DND-41 (cell line): ENCODE results near the gene PRPS1L1.

Experiments
- ATAC-seq: fragments of 200-7000 bp; cut with Tn5 transposase; 3 replicates; pipeline ENCODE4 v1.9.1; 2021; ENCODE audit warnings: low read depth; ENCODE audit not compliant: insufficient read depth
- DNase-seq: peaks from one replicate; pipeline ENCODE4 v3.0.0-alpha.2; 2020
- H2AFZ ChIP-seq: 2 replicates; pipeline ENCODE4 v1.6.0; 2012; ENCODE audit warnings: low read depth, low read length
- H3K27ac ChIP-seq: 2 replicates; pipeline ENCODE4 v1.5.1; 2012; ENCODE audit warnings: low read length, inconsistent platforms
- H3K27me3 ChIP-seq: fragments of 200-600 bp; sonication (generic); 2 replicates; pipeline ENCODE4 v1.6.0; 2012; ENCODE audit warnings: low read length, mild to moderate bottlenecking, inconsistent platforms; ENCODE audit not compliant: insufficient read depth, poor library complexity
- H3K36me3 ChIP-seq: 2 replicates; pipeline ENCODE4 v1.5.1; 2012; ENCODE audit warnings: low read length, inconsistent platforms; ENCODE audit not compliant: insufficient read depth
- H3K4me1 ChIP-seq: 2 replicates; pipeline ENCODE4 v1.5.1; 2012; ENCODE audit warnings: mild to moderate bottlenecking, low read length; ENCODE audit not compliant: insufficient read depth
- H3K4me2 ChIP-seq: 2 replicates; pipeline ENCODE4 v1.6.0; 2012; ENCODE audit warnings: mild to moderate bottlenecking, moderate library complexity, low read length, inconsistent platforms; ENCODE audit not compliant: insufficient read depth
- H3K4me3 ChIP-seq, 2 experiments: fragments of 200-600 bp in 1 of 2; shearing (Covaris generic) in 1 of 2; 2 replicates each; pipeline ENCODE4 v1.5.1; 2012 to 2016; ENCODE audit warnings: inconsistent platforms in 2 of 2, low read length in 2 of 2, mild to moderate bottlenecking in 2 of 2, low read depth in 1 of 2, moderate library complexity in 1 of 2
- H3K79me2 ChIP-seq: 2 replicates; pipeline ENCODE4 v1.6.0; 2012; ENCODE audit warnings: low read length, inconsistent platforms; ENCODE audit not compliant: insufficient read depth
- H3K9ac ChIP-seq: 2 replicates; pipeline ENCODE4 v1.6.0; 2012; ENCODE audit warnings: low read depth, mild to moderate bottlenecking, inconsistent platforms, low read length, moderate library complexity
- H3K9me3 ChIP-seq: 2 replicates; pipeline ENCODE4 v1.5.1; 2012; ENCODE audit warnings: low read length, moderate library complexity, mild to moderate bottlenecking, inconsistent platforms; ENCODE audit not compliant: insufficient read depth, severe bottlenecking
- H4K20me1 ChIP-seq: 2 replicates; pipeline ENCODE4 v1.6.0; 2012; ENCODE audit warnings: low read length; ENCODE audit not compliant: insufficient read depth
- CTCF ChIP-seq: IDR thresholded peaks from 2 replicates; pipeline ENCODE4 v1.5.1; 2012; ENCODE audit warnings: borderline replicate concordance, low read length, moderate library complexity, mild to moderate bottlenecking; ENCODE audit not compliant: poor library complexity, severe bottlenecking; ENCODE audit errors: extremely low read depth
- EZH2 ChIP-seq: IDR thresholded peaks from 3 replicates; pipeline ENCODE4 v1.6.1; 2012; ENCODE audit warnings: borderline replicate concordance, low read depth, mild to moderate bottlenecking, moderate library complexity, low read length, inconsistent platforms; ENCODE audit not compliant: severe bottlenecking

PRPS1L1 gene

GRCh38 chr7:18013936-18014335 lies 13.7 kb downstream of the PRPS1L1 start:
- Histone ChIP-seq H4K20me1 (no peaks in the 10 kb centered on the region), H3K36me3 (no peaks in the 10 kb centered on the region), H3K9ac (no peak overlapping the region), H3K9me3 (no peaks in the 10 kb centered on the region), H3K4me2 (no peak overlapping the region), H3K4me1 (no peaks in the 10 kb centered on the region), H3K27ac (no peak overlapping the region), H3K27me3 (no peaks in the 10 kb centered on the region), H2AFZ (no peak overlapping the region), H3K4me3 (no peak overlapping the region), H3K79me2 (no peaks in the 10 kb centered on the region)
- ATAC-seq (no peak), DNase-seq (no peak)
- no peak for TF ChIP-seq EZH2
- no peak for TF ChIP-seq CTCF

GRCh38 chr7:18004372-18004771 lies 23.3 kb downstream of the PRPS1L1 start:
- Histone ChIP-seq H3K27ac (no peak overlapping the region), H3K9ac (no peak overlapping the region), H3K4me2 (no peak overlapping the region), H3K9me3 (no peaks in the 10 kb centered on the region), H3K4me1 (no peaks in the 10 kb centered on the region), H3K4me3 (no peak overlapping the region), H2AFZ (no peak overlapping the region), H4K20me1 (no peaks in the 10 kb centered on the region), H3K36me3 (no peaks in the 10 kb centered on the region), H3K27me3 (no peaks in the 10 kb centered on the region), H3K79me2 (no peaks in the 10 kb centered on the region)
- no peak for ATAC-seq
- TF ChIP-seq CTCF, result no peak
- no peak for TF ChIP-seq EZH2
- no peak for DNase-seq

- H3K4me3 ChIP-seq, result no peak overlapping the region
- no peak for TF ChIP-seq EZH2
- no peak for TF ChIP-seq CTCF
- no peaks in the 10 kb centered on the region for H3K36me3 ChIP-seq
- DNase-seq (no peak), ATAC-seq (no peak)
- H3K9me3 ChIP-seq, result no peaks in the 10 kb centered on the region
- H3K79me2 ChIP-seq, result no peaks in the 10 kb centered on the region
- no peaks in the 10 kb centered on the region for H3K27me3 ChIP-seq
- no peak overlapping the region for H3K27ac ChIP-seq
- H3K4me2 ChIP-seq, result no peak overlapping the region
- no peaks in the 10 kb centered on the region for H4K20me1 ChIP-seq
- no peak overlapping the region for H2AFZ ChIP-seq
- H3K4me1 ChIP-seq, result no peaks in the 10 kb centered on the region
- no peak overlapping the region for H3K9ac ChIP-seq
Observed at GRCh38 chr7:18003286-18003994, 24.2 kb downstream of the PRPS1L1 start.
